Osteocyte (in vitro differentiated cells): ENCODE measurements around the gene MYOC. TPM values are rescaled to one million over a fixed set of nuclear protein-coding genes. Genes with fewer than 3 reads are reported as not detected.
"Not testable (repeated sequence)": the region's sequence is repeated elsewhere in the genome, so short reads cannot be mapped to it uniquely, and the experiment has no call there.

Experiments used
- DNase-seq: peaks from one replicate; pipeline ENCODE4 v3.0.0; 2021; ENCODE audit warnings: mixed read lengths; ENCODE audit not compliant: unreplicated experiment; ENCODE audit errors: extremely low spot score
- H3K27ac Mint-ChIP-seq: one replicate; pipeline ENCODE4 v1.8.0; 2021; ENCODE audit warnings: mild to moderate bottlenecking, mixed read lengths; ENCODE audit not compliant: unreplicated experiment
- H3K27me3 Mint-ChIP-seq: one replicate; pipeline ENCODE4 v1.8.0; 2021; ENCODE audit warnings: mixed read lengths; ENCODE audit not compliant: unreplicated experiment
- H3K36me3 Mint-ChIP-seq: one replicate; pipeline ENCODE4 v1.8.0; 2021; ENCODE audit warnings: mixed read lengths; ENCODE audit not compliant: unreplicated experiment
- H3K4me1 Mint-ChIP-seq: one replicate; pipeline ENCODE4 v1.8.0; 2021; ENCODE audit warnings: mixed read lengths; ENCODE audit not compliant: unreplicated experiment
- H3K4me3 Mint-ChIP-seq: one replicate; pipeline ENCODE4 v1.8.0; 2021; ENCODE audit warnings: mild to moderate bottlenecking, moderate library complexity, mixed read lengths; ENCODE audit not compliant: unreplicated experiment
- H3K9me3 Mint-ChIP-seq: one replicate; pipeline ENCODE4 v1.8.0; 2021; ENCODE audit warnings: mixed read lengths; ENCODE audit not compliant: unreplicated experiment
- CTCF ChIP-seq: fragments of 200-600 bp; sonication (generic); IDR thresholded peaks from 2 replicates; pipeline ENCODE4 v1.5.0; 2021; ENCODE audit warnings: antibody characterized with exemption, mild to moderate bottlenecking, moderate library complexity
- total RNA-seq: library from RNA; stranded (reverse); gene quantifications from 2 replicates; pipeline ENCODE4 v1.2.1, GENCODE V29; 2021

The MYOC gene
- total RNA-seq, 1 donor from 2014 or later, result not detected

GRCh38 chr1:171613282-171613681 lies 39.2 kb downstream of the MYOC start:
- H3K36me3 Mint-ChIP-seq, result no peaks in the 10 kb centered on the region
- no peak for DNase-seq
- no peak overlapping the region for H3K4me3 Mint-ChIP-seq
- no peak overlapping the region for H3K27ac Mint-ChIP-seq
- no peaks in the 10 kb centered on the region for H3K4me1 Mint-ChIP-seq
- peaks cover 7% of the 10 kb centered on the region for H3K27me3 Mint-ChIP-seq
- no peak for TF ChIP-seq CTCF
- no peaks in the 10 kb centered on the region for H3K9me3 Mint-ChIP-seq

GRCh38 chr1:171611306-171611705 lies 41.2 kb downstream of the MYOC start:
- H3K36me3 Mint-ChIP-seq, result no peaks in the 10 kb centered on the region
- no peaks in the 10 kb centered on the region for H3K27me3 Mint-ChIP-seq
- no peak for TF ChIP-seq CTCF
- no peak overlapping the region for H3K27ac Mint-ChIP-seq
- no peaks in the 10 kb centered on the region for H3K4me1 Mint-ChIP-seq
- H3K9me3 Mint-ChIP-seq, result no peaks in the 10 kb centered on the region
- no peak overlapping the region for H3K4me3 Mint-ChIP-seq
- DNase-seq, result no peak

GRCh38 chr1:171610385-171610784 lies 42.1 kb downstream of the MYOC start:
- Mint-ChIP-seq H3K27me3 (no peaks in the 10 kb centered on the region), H3K9me3 (no peaks in the 10 kb centered on the region), H3K27ac (no peak overlapping the region), H3K36me3 (no peaks in the 10 kb centered on the region), H3K4me1 (no peaks in the 10 kb centered on the region), H3K4me3 (no peak overlapping the region)
- TF ChIP-seq CTCF, result no peak
- DNase-seq, result no peak

GRCh38 chr1:171606402-171606941 lies 46.0 kb downstream of the MYOC start:
- Mint-ChIP-seq H3K27ac (no peak overlapping the region), H3K4me1 (no peaks in the 10 kb centered on the region), H3K36me3 (no peaks in the 10 kb centered on the region), H3K4me3 (no peak overlapping the region), H3K27me3 (no peaks in the 10 kb centered on the region), H3K9me3 (no peaks in the 10 kb centered on the region)
- DNase-seq, result no peak
- no peak for TF ChIP-seq CTCF

- not testable (repeated sequence) for H3K4me1 Mint-ChIP-seq, H3K9me3 Mint-ChIP-seq, H3K27me3 Mint-ChIP-seq, H3K27ac Mint-ChIP-seq, H3K4me3 Mint-ChIP-seq, DNase-seq, H3K36me3 Mint-ChIP-seq
These were observed 49.4 kb downstream of the MYOC start for GRCh38 chr1:171603042-171603441.

GRCh38 chr1:171600862-171601261 lies 51.6 kb downstream of the MYOC start:
- TF ChIP-seq CTCF, result no peak
- DNase-seq, result no peak
- no peaks in the 10 kb centered on the region for H3K4me1 Mint-ChIP-seq
- peaks cover 11% of the 10 kb centered on the region for H3K36me3 Mint-ChIP-seq
- no peak overlapping the region for H3K4me3 Mint-ChIP-seq
- H3K9me3 Mint-ChIP-seq, result peaks cover 12% of the 10 kb centered on the region
- no peak overlapping the region for H3K27ac Mint-ChIP-seq
- no peaks in the 10 kb centered on the region for H3K27me3 Mint-ChIP-seq

GRCh38 chr1:171600310-171600709 lies 52.2 kb downstream of the MYOC start:
- H3K27me3 Mint-ChIP-seq, H3K4me1 Mint-ChIP-seq, DNase-seq, H3K27ac Mint-ChIP-seq, H3K4me3 Mint-ChIP-seq: not testable (repeated sequence)
- peaks cover 12% of the 10 kb centered on the region for H3K9me3 Mint-ChIP-seq
- peaks cover 12% of the 10 kb centered on the region for H3K36me3 Mint-ChIP-seq
